Neuronal stem cell (in vitro differentiated cells): ENCODE data around the gene SAT1.

Experiments used
- DNase-seq: peaks from one replicate; pipeline ENCODE4 v3.0.0-alpha.2; 2013; ENCODE audit warnings: low spot score
- H2AFZ ChIP-seq: one replicate; pipeline ENCODE4 v1.6.1; 2013; ENCODE audit warnings: mild to moderate bottlenecking, low read length, inconsistent platforms
- H2AK5ac ChIP-seq: 2 replicates; pipeline ENCODE4 v1.6.1; 2013; ENCODE audit warnings: low read depth, mild to moderate bottlenecking, inconsistent platforms, low read length, moderate library complexity, mixed read lengths
- H2BK120ac ChIP-seq: 2 replicates; pipeline ENCODE4 v1.6.1; 2013; ENCODE audit warnings: low read depth, mild to moderate bottlenecking, inconsistent platforms, low read length, moderate library complexity, mixed read lengths
- H2BK12ac ChIP-seq: one replicate; pipeline ENCODE4 v1.6.1; 2013; ENCODE audit warnings: low read length, inconsistent platforms
- H2BK15ac ChIP-seq: 2 replicates; pipeline ENCODE4 v1.6.1; 2013; ENCODE audit warnings: mild to moderate bottlenecking, low read length, inconsistent platforms, mixed read lengths
- H2BK5ac ChIP-seq: one replicate; pipeline ENCODE4 v1.6.1; 2013; ENCODE audit warnings: inconsistent platforms, mild to moderate bottlenecking, low read length, moderate library complexity
- H3K14ac ChIP-seq: one replicate; pipeline ENCODE4 v1.6.1; 2013; ENCODE audit warnings: low read length, inconsistent platforms
- H3K18ac ChIP-seq: 2 replicates; pipeline ENCODE4 v1.6.1; 2013; ENCODE audit warnings: low read length, inconsistent platforms
- H3K23ac ChIP-seq: 2 replicates; pipeline ENCODE4 v1.6.1; 2013; ENCODE audit warnings: low read depth, mild to moderate bottlenecking, mixed read lengths, low read length, inconsistent platforms; ENCODE audit not compliant: poor library complexity
- H3K27ac ChIP-seq: replicated peaks from 3 replicates; pipeline ENCODE4 v1.5.1; 2013; ENCODE audit warnings: low read length, inconsistent platforms
- H3K27me3 ChIP-seq, 3 experiments: 2 replicates each; pipeline ENCODE4 v1.6.1; 2013; ENCODE audit warnings: low read length in 3 of 3, mild to moderate bottlenecking in 2 of 3, inconsistent platforms in 1 of 3, low read depth in 1 of 3, mixed read lengths in 1 of 3, moderate library complexity in 1 of 3; ENCODE audit not compliant: control insufficient read depth in 3 of 3, insufficient read depth in 3 of 3
- H3K36me3 ChIP-seq, 2 donors: replicated peaks in 1 of 2; 2 replicates each; pipeline ENCODE4 v1.6.1; 2013; ENCODE audit warnings: low read length in 2 of 2; ENCODE audit not compliant: control insufficient read depth in 2 of 2, insufficient read depth in 2 of 2
- H3K4ac ChIP-seq: 2 replicates; pipeline ENCODE4 v1.6.1; 2013; ENCODE audit warnings: inconsistent platforms, mild to moderate bottlenecking, low read length, moderate library complexity
- H3K4me1 ChIP-seq, 2 donors: 1 replicate in 1 of 2; 2 replicates in 1 of 2; pipeline ENCODE4 v1.6.1; 2013; ENCODE audit warnings: low read length in 2 of 2, low read depth in 1 of 2; ENCODE audit not compliant: control insufficient read depth in 2 of 2, insufficient read depth in 1 of 2
- H3K4me2 ChIP-seq: one replicate; pipeline ENCODE4 v1.6.1; 2013; ENCODE audit warnings: mild to moderate bottlenecking, low read length, inconsistent platforms; ENCODE audit not compliant: insufficient read depth, poor library complexity, severe bottlenecking
- H3K4me3 ChIP-seq, 2 donors: 2 replicates each; pipeline ENCODE4 v1.5.1; 2013; ENCODE audit warnings: low read length in 2 of 2, mild to moderate bottlenecking in 2 of 2, inconsistent platforms in 1 of 2, moderate library complexity in 1 of 2
- H3K79me1 ChIP-seq: one replicate; pipeline ENCODE4 v1.6.1; 2013; ENCODE audit warnings: low read depth, mild to moderate bottlenecking, inconsistent platforms, low read length, moderate library complexity
- H3K9ac ChIP-seq: one replicate; pipeline ENCODE4 v1.6.1; 2013; ENCODE audit warnings: mild to moderate bottlenecking, low read depth, low read length, inconsistent platforms; ENCODE audit not compliant: poor library complexity
- H3K9me3 ChIP-seq, 2 donors: replicated peaks in 1 of 2; 2 replicates each; pipeline versions ENCODE3 to v1.6.1; 2013; ENCODE audit warnings: low read length in 2 of 2, mild to moderate bottlenecking in 2 of 2, inconsistent platforms in 1 of 2, low read depth in 1 of 2, mixed read lengths in 1 of 2, moderate library complexity in 1 of 2; ENCODE audit not compliant: control insufficient read depth in 2 of 2, insufficient read depth in 1 of 2
- H4K8ac ChIP-seq: one replicate; pipeline ENCODE4 v1.6.1; 2013; ENCODE audit warnings: low read depth, mild to moderate bottlenecking, inconsistent platforms, low read length, moderate library complexity
- H4K91ac ChIP-seq: one replicate; pipeline ENCODE4 v1.6.1; 2013; ENCODE audit warnings: low read length, low read depth, mild to moderate bottlenecking, inconsistent platforms; ENCODE audit not compliant: poor library complexity
- WGBS, 2 donors: extraction: QIAGEN DNeasy Blood & Tissue Kit; methylation state at CpG; one replicate each; pipeline ENCODE4 v1.1.7; 2013; ENCODE audit warnings: missing lambda C conversion rate in 2 of 2, mixed read lengths in 1 of 2; ENCODE audit not compliant: insufficient read length in 2 of 2, insufficient replicate concordance in 1 of 2; ENCODE audit errors: extremely low coverage in 2 of 2; 5-methylcytosine and 5-hydroxymethylcytosine counted together

SAT1 gene

GRCh38 chrX:23792861-23793553, 10.0 kb downstream of the SAT1 start:
- no peaks in the 10 kb centered on the region for H3K79me1 ChIP-seq
- H3K9me3 ChIP-seq: no peaks in the 10 kb centered on the region
- H3K4me2 ChIP-seq: no peak overlapping the region
- no peak overlapping the region for H2BK15ac ChIP-seq
- H4K91ac ChIP-seq: no peak overlapping the region
- no peak overlapping the region for H3K4ac ChIP-seq
- no peaks in the 10 kb centered on the region for H3K36me3 ChIP-seq
- no peak overlapping the region for H2BK5ac ChIP-seq
- H3K18ac ChIP-seq: no peak overlapping the region
- H3K14ac ChIP-seq: no peak overlapping the region
- H3K4me1 ChIP-seq: peaks cover 0 to 4% of the 10 kb centered on the region in 2 donors
- H4K8ac ChIP-seq: no peak overlapping the region
- no peak overlapping the region for H2BK120ac ChIP-seq
- no peak overlapping the region for H3K9ac ChIP-seq
- peak overlapping the region; percentile 43 for H3K27ac ChIP-seq
- DNase-seq: no peak
- H3K4me3 ChIP-seq: no peak overlapping the region
- no peaks in the 10 kb centered on the region for H3K27me3 ChIP-seq
- no peak overlapping the region for H3K23ac ChIP-seq
- H2BK12ac ChIP-seq: no peak overlapping the region
- WGBS, 2 donors: no CpG with 5 or more reads among the region's 6 CpGs
- no peak overlapping the region for H2AK5ac ChIP-seq
- peak overlapping the region; percentile 49 for H2AFZ ChIP-seq

GRCh38 chrX:23795221-23795620, 12.2 kb downstream of the SAT1 start:
- Histone ChIP-seq H2AFZ (peak overlapping the region; percentile 77), H3K4me1 (peaks cover 0 to 4% of the 10 kb centered on the region in 2 donors), H2BK15ac (no peak overlapping the region), H3K23ac (no peak overlapping the region), H3K36me3 (no peaks in the 10 kb centered on the region), H3K79me1 (no peaks in the 10 kb centered on the region), H3K4me3 (no peak overlapping the region), H2BK12ac (no peak overlapping the region), H3K27ac (no peak overlapping the region), H2AK5ac (no peak overlapping the region), H3K4me2 (no peak overlapping the region), H2BK5ac (no peak overlapping the region), H3K9me3 (no peaks in the 10 kb centered on the region), H2BK120ac (no peak overlapping the region), H4K91ac (no peak overlapping the region), H3K9ac (no peak overlapping the region), H3K27me3 (no peaks in the 10 kb centered on the region), H4K8ac (no peak overlapping the region), H3K14ac (no peak overlapping the region), H3K4ac (no peak overlapping the region), H3K18ac (no peak overlapping the region)
- DNase-seq: no peak
- no CpG with 5 or more reads among the region's 8 CpGs for WGBS, 2 donors

GRCh38 chrX:23797371-23798128, 14.6 kb downstream of the SAT1 start:
- H3K9me3 ChIP-seq: no peaks in the 10 kb centered on the region
- no peak for DNase-seq
- H3K4ac ChIP-seq: no peak overlapping the region

GRCh38 chrX:23799469-23800065, 16.6 kb downstream of the SAT1 start:
- Histone ChIP-seq H4K8ac (no peak overlapping the region), H2BK12ac (no peak overlapping the region), H3K4me3 (no peak overlapping the region), H2AK5ac (no peak overlapping the region), H3K27ac (no peak overlapping the region), H3K9ac (no peak overlapping the region), H3K27me3 (no peaks in the 10 kb centered on the region), H3K79me1 (no peaks in the 10 kb centered on the region), H3K23ac (no peak overlapping the region), H3K14ac (no peak overlapping the region), H3K36me3 (no peaks in the 10 kb centered on the region), H3K9me3 (no peaks in the 10 kb centered on the region), H3K4me1 (peaks cover 2 to 4% of the 10 kb centered on the region in 2 donors), H2AFZ (peak overlapping the region; percentile 53), H3K4me2 (no peak overlapping the region), H4K91ac (no peak overlapping the region), H2BK5ac (no peak overlapping the region), H3K4ac (no peak overlapping the region), H2BK120ac (no peak overlapping the region), H2BK15ac (no peak overlapping the region), H3K18ac (no peak overlapping the region)
- no CpG with 5 or more reads among the region's 6 CpGs for WGBS, 2 donors
- DNase-seq: no peak

More at GRCh38 chrX:23797371-23798128, 14.6 kb downstream of the SAT1 start:
- peak overlapping the region; percentile 17 for H3K18ac ChIP-seq
- no peaks in the 10 kb centered on the region for H3K27me3 ChIP-seq
- no CpG with 5 or more reads among the region's 12 CpGs for WGBS, 2 donors
- no peak overlapping the region for H2BK5ac ChIP-seq
- no peak overlapping the region for H3K14ac ChIP-seq
- no peak overlapping the region for H4K8ac ChIP-seq
- no peak overlapping the region for H3K4me2 ChIP-seq
- no peak overlapping the region for H2AFZ ChIP-seq
- no peak overlapping the region for H2BK120ac ChIP-seq
- no peak overlapping the region for H2AK5ac ChIP-seq
- H2BK15ac ChIP-seq: no peak overlapping the region
- H2BK12ac ChIP-seq: no peak overlapping the region
- H3K27ac ChIP-seq: no peak overlapping the region
- no peak overlapping the region for H3K9ac ChIP-seq
- H4K91ac ChIP-seq: no peak overlapping the region
- H3K4me1 ChIP-seq: peaks cover 0 to 4% of the 10 kb centered on the region in 2 donors
- H3K79me1 ChIP-seq: no peaks in the 10 kb centered on the region
- no peak overlapping the region for H3K4me3 ChIP-seq
- no peak overlapping the region for H3K23ac ChIP-seq
- H3K36me3 ChIP-seq: no peaks in the 10 kb centered on the region
